Ectodermal cell (in vitro differentiated cells): ENCODE data around the gene TAF6L.
"Not testable (repeated sequence)": the region's sequence is repeated elsewhere in the genome, so short reads cannot be mapped to it uniquely, and the experiment has no call there.

Source experiments
- H3K27ac ChIP-seq: 2 replicates; pipeline ENCODE4 v1.7.0; 2013; ENCODE audit warnings: mild to moderate bottlenecking, low read depth, low read length; ENCODE audit not compliant: insufficient read depth, poor library complexity, severe bottlenecking
- H3K27me3 ChIP-seq: 2 replicates; pipeline ENCODE4 v1.7.0; 2013; ENCODE audit warnings: mild to moderate bottlenecking, low read length; ENCODE audit not compliant: insufficient read depth, control insufficient read depth, poor library complexity, severe bottlenecking
- H3K36me3 ChIP-seq: one replicate; pipeline ENCODE4 v1.7.0; 2013; ENCODE audit warnings: low read length; ENCODE audit not compliant: control insufficient read depth, insufficient read depth
- H3K4me1 ChIP-seq: one replicate; pipeline ENCODE4 v1.7.0; 2013; ENCODE audit warnings: low read length; ENCODE audit not compliant: control insufficient read depth, insufficient read depth
- H3K4me3 ChIP-seq: 2 replicates; pipeline ENCODE4 v1.7.0; 2013; ENCODE audit warnings: low read depth, low read length, control low read depth; ENCODE audit not compliant: insufficient read depth
- H3K9me3 ChIP-seq: 2 replicates; pipeline ENCODE4 v1.7.0; 2013; ENCODE audit warnings: mild to moderate bottlenecking, low read length, moderate library complexity; ENCODE audit not compliant: control insufficient read depth
- WGBS, 2 experiments: methylation state at CpG; one replicate each; pipeline ENCODE4 v1.1.7; 2013; ENCODE audit warnings: missing lambda C conversion rate in 2 of 2; 5-methylcytosine and 5-hydroxymethylcytosine counted together

TAF6L gene

DNA sequence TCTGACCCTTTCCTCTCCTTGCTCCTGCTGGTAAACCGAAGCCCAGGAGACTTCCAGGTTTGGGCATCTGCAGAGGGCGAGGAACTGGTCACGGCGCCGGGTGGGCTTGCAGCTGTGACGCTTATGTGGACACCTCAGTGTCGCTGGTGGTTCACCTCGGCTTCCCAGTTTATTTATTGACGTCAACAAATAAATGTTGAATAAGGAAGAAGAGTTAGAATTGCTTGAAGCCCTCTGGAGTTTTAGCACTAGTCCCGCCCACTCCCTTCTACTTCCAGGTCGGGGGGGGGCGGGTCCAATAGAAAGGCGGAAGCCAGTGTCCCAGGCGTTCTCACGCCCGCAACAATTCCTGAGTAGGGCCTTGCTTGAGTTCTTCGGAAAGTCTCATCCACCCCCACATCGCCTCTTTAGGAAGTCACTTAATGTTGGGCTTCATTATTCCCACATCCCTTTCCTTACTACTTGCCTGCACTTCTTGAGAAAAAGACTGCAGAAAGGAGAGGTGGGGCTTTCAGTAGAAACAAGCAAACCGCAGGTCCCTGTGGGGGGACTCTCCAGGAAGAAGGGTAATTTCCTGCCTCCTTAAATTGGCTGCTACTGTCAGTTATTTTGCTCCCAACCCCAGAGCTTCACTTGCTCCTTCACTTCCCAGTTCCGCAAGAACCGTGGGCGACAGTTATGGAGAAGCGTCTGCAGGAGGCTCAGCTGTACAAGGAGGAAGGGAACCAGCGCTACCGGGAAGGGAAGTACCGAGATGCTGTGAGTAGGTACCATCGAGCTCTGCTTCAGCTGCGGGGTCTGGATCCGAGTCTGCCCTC, 42.8 kb upstream of the TAF6L start, which contains the start of gene TTC9C:
Gene TTC9C, plus strand, starts transcription at position 316 of the 818 bp plus-strand sequence. Its CDS starts 363 bp downstream, at position 679.
- Histone ChIP-seq H3K27me3 (no peaks in the 10 kb centered on the region), H3K36me3 (peaks cover 20% of the 10 kb centered on the region), H3K4me3 (peak within 1 kb of the TSS; percentile 90), H3K27ac (peak within 1 kb of the TSS; percentile 95), H3K9me3 (no peaks in the 10 kb centered on the region), H3K4me1 (peaks cover 18% of the 10 kb centered on the region)
- WGBS, 2 experiments, result 0% methylated on average over 29 of the region's 29 CpGs

GRCh38 chr11:62730076-62730475, 41.1 kb upstream of the TAF6L start:
- not testable (repeated sequence) for H3K4me1 ChIP-seq, H3K4me3 ChIP-seq, H3K9me3 ChIP-seq, H3K27ac ChIP-seq, H3K27me3 ChIP-seq
- 93% methylated on average over 14 of the region's 14 CpGs for WGBS, 2 experiments
- H3K36me3 ChIP-seq, result peaks cover 16% of the 10 kb centered on the region

GRCh38 chr11:62732830-62733229, 38.4 kb upstream of the TAF6L start:
- peaks cover 5% of the 10 kb centered on the region for H3K4me1 ChIP-seq
- 86 to 93% methylated on average over 2 of the region's 2 CpGs for WGBS, 2 experiments

GRCh38 chr11:62737196-62737595, 34.0 kb upstream of the TAF6L start:
- Histone ChIP-seq H3K27me3 (no peaks in the 10 kb centered on the region), H3K9me3 (no peaks in the 10 kb centered on the region), H3K36me3 (peaks cover 31% of the 10 kb centered on the region), H3K27ac (no peak overlapping the region), H3K4me3 (no peak overlapping the region), H3K4me1 (no peaks in the 10 kb centered on the region)

More at GRCh38 chr11:62732830-62733229, 38.4 kb upstream of the TAF6L start:
- no peak overlapping the region for H3K27ac ChIP-seq
- H3K9me3 ChIP-seq, result no peaks in the 10 kb centered on the region
- H3K4me3 ChIP-seq, result no peak overlapping the region
- peaks cover 21% of the 10 kb centered on the region for H3K36me3 ChIP-seq
- no peaks in the 10 kb centered on the region for H3K27me3 ChIP-seq

DNA sequence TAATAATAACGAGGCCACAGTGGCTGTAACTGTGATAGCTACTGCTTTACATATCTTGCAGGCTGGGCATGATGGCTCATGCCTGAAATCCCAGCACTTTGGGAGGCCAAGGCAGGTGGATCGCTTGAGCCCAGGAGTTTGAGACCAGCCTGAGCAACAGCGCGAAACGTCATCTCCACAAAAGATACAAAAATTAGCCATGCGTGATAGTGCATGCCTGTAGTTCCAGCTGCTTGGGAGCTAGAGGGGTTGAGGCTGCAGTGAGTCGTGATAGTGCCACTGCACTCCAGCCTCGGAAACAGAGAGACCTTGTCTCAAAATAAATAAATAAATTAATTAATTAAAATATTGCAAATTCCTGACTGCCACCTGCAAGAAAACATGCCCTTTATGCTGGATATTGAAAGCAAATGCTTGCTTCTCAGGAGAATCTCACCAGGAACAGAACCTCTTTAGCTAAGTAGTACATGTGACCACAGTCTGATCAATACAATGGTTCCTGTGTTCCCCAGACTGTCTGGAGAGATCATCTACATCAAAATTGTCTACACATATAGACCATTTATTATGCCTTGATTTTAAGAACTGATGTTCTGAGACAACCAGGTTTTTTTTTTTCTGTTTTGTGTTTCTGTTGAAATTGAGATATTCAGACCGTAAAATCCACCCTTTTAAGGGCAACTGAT, 23.6 kb upstream of the TAF6L start:
- Histone ChIP-seq H3K36me3 (peaks cover 5% of the 10 kb centered on the region), H3K4me3 (no peak overlapping the region), H3K4me1 (no peaks in the 10 kb centered on the region), H3K9me3 (no peaks in the 10 kb centered on the region), H3K27ac (no peak overlapping the region), H3K27me3 (no peaks in the 10 kb centered on the region)
- 92 to 93% methylated on average over 7 to 9 of the region's 9 CpGs for WGBS, 2 experiments

DNA sequence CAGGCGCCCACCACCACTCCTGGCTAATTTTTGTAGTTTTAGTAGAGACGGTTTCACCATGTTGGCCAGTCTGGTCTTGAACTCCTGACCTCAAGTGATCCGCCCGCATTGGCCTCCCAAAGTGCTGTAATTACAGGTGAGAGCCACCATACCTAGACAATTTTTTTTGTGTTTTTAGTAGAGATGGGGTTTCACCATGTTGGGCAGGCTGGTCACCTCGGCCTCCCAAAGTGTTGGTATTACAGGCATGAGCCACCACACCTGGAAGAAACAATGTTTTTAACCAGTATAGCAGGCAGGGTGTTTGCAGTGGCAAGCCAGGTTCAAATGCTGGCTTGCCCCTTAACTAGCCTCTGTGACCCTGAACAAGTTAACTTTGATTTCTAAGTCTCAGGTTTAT, 21.3 kb upstream of the TAF6L start:
- H3K27me3 ChIP-seq, H3K36me3 ChIP-seq, H3K4me1 ChIP-seq, H3K27ac ChIP-seq, H3K4me3 ChIP-seq, H3K9me3 ChIP-seq: not testable (repeated sequence)
- WGBS, 2 experiments, result 93 to 94% methylated on average over 5 of the region's 5 CpGs

DNA sequence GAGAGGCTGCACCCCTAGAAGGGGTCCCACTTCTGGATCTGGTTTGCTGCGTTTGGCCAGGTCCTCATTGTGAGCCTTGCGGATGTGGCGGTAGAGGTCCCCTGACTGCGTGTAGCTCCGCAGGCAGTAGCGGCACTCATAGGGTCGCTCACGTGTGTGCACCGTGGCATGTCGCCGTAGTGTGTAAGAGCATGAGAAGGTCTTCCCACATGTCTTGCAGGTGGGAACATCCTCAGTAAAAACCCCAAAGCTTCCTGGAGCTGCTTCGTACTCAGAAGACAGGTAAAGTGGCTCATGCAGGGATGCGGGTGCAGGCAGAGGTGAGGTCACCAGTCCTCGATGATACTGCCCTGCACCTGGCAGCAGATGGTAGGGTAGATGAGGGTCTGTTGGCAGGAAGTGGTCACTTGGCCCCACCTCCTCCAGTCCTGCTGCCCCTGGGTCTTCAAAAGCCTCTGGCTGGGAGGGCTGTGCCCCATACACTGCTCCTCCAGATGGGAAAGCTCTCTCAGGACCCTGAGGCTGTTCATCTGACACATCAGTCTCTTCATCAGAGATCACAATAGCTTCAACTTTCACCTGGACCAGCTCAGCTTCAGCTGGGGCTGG, 18.9 kb upstream of the TAF6L start:
- WGBS, 2 experiments, result 94 to 97% methylated on average over 14 of the region's 14 CpGs
- H3K4me3 ChIP-seq, result no peak overlapping the region
- peaks cover 6% of the 10 kb centered on the region for H3K4me1 ChIP-seq

DNA sequence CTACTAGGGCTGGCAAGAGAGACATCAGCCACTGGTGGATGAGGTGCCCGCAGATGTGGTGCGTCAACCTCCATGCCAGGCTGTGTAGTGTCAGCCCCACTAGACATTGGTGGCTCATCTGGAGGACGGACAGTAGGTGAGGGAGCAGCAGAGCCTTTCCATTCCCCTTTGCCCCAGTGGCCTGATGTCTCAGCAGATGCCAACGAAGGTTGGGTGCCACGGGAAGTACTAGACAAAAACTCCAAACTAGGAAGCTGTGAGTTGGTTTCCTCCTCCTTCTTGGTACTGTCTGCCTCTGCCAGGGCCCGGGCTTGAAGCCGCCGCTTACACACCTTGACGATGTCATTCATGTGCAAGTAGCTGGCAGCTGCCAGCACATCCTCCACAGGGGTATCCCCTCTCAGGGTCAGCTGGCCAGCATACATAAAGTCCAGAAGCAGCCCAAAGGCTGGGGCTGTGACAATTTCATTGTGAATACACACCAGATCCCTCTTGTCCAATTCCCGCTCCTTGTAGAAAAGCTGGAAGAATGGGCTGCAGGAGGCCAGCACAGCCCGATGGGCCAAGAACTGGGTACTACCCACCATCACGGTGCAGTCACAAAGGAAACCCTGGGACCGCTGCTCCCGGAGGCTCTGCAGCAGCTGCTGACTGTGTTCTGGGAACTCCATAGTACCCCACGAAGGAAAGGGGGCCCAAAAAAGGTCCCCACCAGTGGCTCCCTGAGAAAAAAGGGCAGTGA, 18.0 kb upstream of the TAF6L start:
- Histone ChIP-seq H3K4me3 (peak overlapping the region; percentile 92), H3K36me3 (peaks cover 6% of the 10 kb centered on the region), H3K9me3 (no peaks in the 10 kb centered on the region), H3K4me1 (peaks cover 6% of the 10 kb centered on the region), H3K27ac (peak overlapping the region; percentile 16), H3K27me3 (no peaks in the 10 kb centered on the region)
- 90% methylated on average over 15 of the region's 15 CpGs for WGBS, 2 experiments

More for the DNA sequence above, 18.9 kb upstream of the TAF6L start:
- no peaks in the 10 kb centered on the region for H3K27me3 ChIP-seq
- no peaks in the 10 kb centered on the region for H3K9me3 ChIP-seq
- peaks cover 6% of the 10 kb centered on the region for H3K36me3 ChIP-seq
- no peak overlapping the region for H3K27ac ChIP-seq

GRCh38 chr11:62753736-62754603, 17.2 kb upstream of the TAF6L start, which contains the start of gene ZBTB3:
Gene ZBTB3, minus strand, starts transcription at chr11:62754160. Its CDS starts 496 bp downstream, at chr11:62753664.
- peaks cover 6% of the 10 kb centered on the region for H3K4me1 ChIP-seq
- H3K9me3 ChIP-seq, result no peaks in the 10 kb centered on the region
- WGBS, 2 experiments, result 1% methylated on average over 47 of the region's 47 CpGs
- peak within 1 kb of the TSS; percentile 55 for H3K27ac ChIP-seq
- H3K4me3 ChIP-seq, result peak within 1 kb of the TSS; percentile 92
- no peaks in the 10 kb centered on the region for H3K27me3 ChIP-seq
- peaks cover 6% of the 10 kb centered on the region for H3K36me3 ChIP-seq
